H1 (cell line): ENCODE measurements around the gene GRM7. TPM values are rescaled to one million over a fixed set of nuclear protein-coding genes. Genes with fewer than 3 reads are reported as not detected.

Experiments
- CTCF ChIA-PET: fragments of 300-600 bp; sonication (Branson Sonifier 250); formaldehyde crosslinking; loops from one replicate; lab custom pipeline; 2021; ENCODE audit not compliant: partially characterized antibody; lab: Charles Lee
- POLR2A ChIA-PET: fragments of 300-600 bp; sonication (Branson Sonifier 250); formaldehyde crosslinking; loops from one replicate; lab custom pipeline; 2021; ENCODE audit warnings: inconsistent platforms; ENCODE audit not compliant: partially characterized antibody; lab: Charles Lee
- DNase-seq, 2 experiments: peaks; one replicate each; pipeline versions ENCODE4 v3.0.0 to v3.0.0-alpha.2; 2010 to 2022; ENCODE audit warnings: low spot score in 2 of 2, low read depth in 1 of 2, mixed read lengths in 1 of 2
- FAIRE-seq: peaks from 2 replicates; lab custom pipeline; 2011; peaks lifted over from hg19 to GRCh38; lab: Jason Lieb, UNC
- H2AFZ ChIP-seq: 2 replicates; pipeline ENCODE4 v1.8.1; 2012; ENCODE audit warnings: low read length, inconsistent platforms
- H2AK5ac ChIP-seq: 2 replicates; pipeline ENCODE4 v1.6.1; 2013; ENCODE audit warnings: low read depth, low read length
- H2BK120ac ChIP-seq: replicated peaks from 2 replicates; pipeline ENCODE3; 2013; ENCODE audit warnings: low read depth, low read length, inconsistent platforms
- H2BK12ac ChIP-seq: 2 replicates; pipeline ENCODE4 v1.6.1; 2013; ENCODE audit warnings: low read depth, low read length
- H2BK15ac ChIP-seq: 2 replicates; pipeline ENCODE4 v1.6.1; 2013; ENCODE audit warnings: low read length
- H2BK20ac ChIP-seq: 2 replicates; pipeline ENCODE4 v1.6.1; 2013; ENCODE audit warnings: low read length
- H2BK5ac ChIP-seq: 2 replicates; pipeline ENCODE4 v1.6.1; 2013; ENCODE audit warnings: low read depth, low read length
- H3K14ac ChIP-seq: 2 replicates; pipeline ENCODE4 v1.6.1; 2013; ENCODE audit warnings: inconsistent platforms; ENCODE audit not compliant: insufficient read length
- H3K18ac ChIP-seq: 2 replicates; pipeline ENCODE4 v1.6.1; 2013; ENCODE audit warnings: low read length; ENCODE audit errors: extremely low read depth
- H3K23ac ChIP-seq: 2 replicates; pipeline ENCODE4 v1.6.1; 2013; ENCODE audit warnings: inconsistent platforms; ENCODE audit not compliant: insufficient read length
- H3K23me2 ChIP-seq: 2 replicates; pipeline ENCODE4 v1.6.1; 2013; ENCODE audit warnings: low read depth, low read length
- H3K27ac ChIP-seq: 2 replicates; pipeline ENCODE4 v1.6.1; 2011; ENCODE audit warnings: low read depth, low read length, inconsistent platforms
- H3K27me3 ChIP-seq, 4 experiments: replicated peaks in 1 of 4; 1 replicate in 1 of 4; 2 replicates in 3 of 4; pipeline versions ENCODE4 v1.6.1 to v1.8.1; 2011 to 2013; ENCODE audit warnings: low read length in 3 of 4, mild to moderate bottlenecking in 3 of 4, inconsistent platforms in 2 of 4, mixed read lengths in 2 of 4, moderate library complexity in 1 of 4; ENCODE audit not compliant: control insufficient read depth in 3 of 4, insufficient read depth in 3 of 4; ENCODE audit errors: extremely low read depth in 1 of 4
- H3K36me3 ChIP-seq, 4 experiments: 2 replicates each; pipeline versions ENCODE4 v1.6.1 to v1.8.1; 2011 to 2013; ENCODE audit warnings: mild to moderate bottlenecking in 4 of 4, low read length in 3 of 4, moderate library complexity in 2 of 4, control low read depth in 1 of 4, inconsistent platforms in 1 of 4; ENCODE audit not compliant: insufficient read depth in 4 of 4, control insufficient read depth in 2 of 4
- H3K4ac ChIP-seq: replicated peaks from 2 replicates; pipeline ENCODE3; 2013; ENCODE audit warnings: low read length, low read depth, mixed read lengths, inconsistent platforms; ENCODE audit not compliant: insufficient read length
- H3K4me1 ChIP-seq, 4 experiments: replicated peaks in 1 of 4; 1 replicate in 1 of 4; 2 replicates in 3 of 4; pipeline versions ENCODE4 v1.6.1 to v1.8.1; 2011 to 2013; ENCODE audit warnings: low read length in 3 of 4, inconsistent platforms in 2 of 4, mixed read lengths in 1 of 4; ENCODE audit not compliant: insufficient read depth in 4 of 4, control insufficient read depth in 3 of 4
- H3K4me2 ChIP-seq, 2 experiments: 2 replicates each; pipeline versions ENCODE4 v1.6.1 to v1.8.1; 2011 to 2013; ENCODE audit warnings: low read depth in 2 of 2, low read length in 2 of 2, control low read depth in 1 of 2, inconsistent platforms in 1 of 2, mild to moderate bottlenecking in 1 of 2; ENCODE audit not compliant: insufficient read depth in 1 of 2
- H3K4me3 ChIP-seq, 4 experiments: fragments of 200-600, 300-600 bp in 1 of 4; sonication (generic), shearing (Covaris generic), sonication (Bioruptor Twin) in 1 of 4; 2 replicates each; pipeline versions ENCODE4 v1.5.1 to v1.8.1; 2011 to 2016; ENCODE audit warnings: low read length in 4 of 4, low read depth in 3 of 4, control low read depth in 2 of 4, inconsistent platforms in 2 of 4, mild to moderate bottlenecking in 2 of 4, mixed read lengths in 1 of 4, moderate library complexity in 1 of 4; ENCODE audit not compliant: insufficient read depth in 2 of 4; ENCODE audit errors: extremely low read depth in 1 of 4
- H3K56ac ChIP-seq: replicated peaks from 2 replicates; pipeline ENCODE3; 2013; ENCODE audit warnings: low read depth, mild to moderate bottlenecking, mixed read lengths, low read length, inconsistent platforms; ENCODE audit not compliant: insufficient read length
- H3K79me1 ChIP-seq: 2 replicates; pipeline ENCODE4 v1.6.1; 2013; ENCODE audit warnings: low read depth, low read length, control low read depth
- H3K79me2 ChIP-seq, 2 experiments: 2 replicates each; pipeline versions ENCODE4 v1.6.1 to v1.8.1; 2012 to 2013; ENCODE audit warnings: low read length in 2 of 2, mild to moderate bottlenecking in 2 of 2, inconsistent platforms in 1 of 2; ENCODE audit not compliant: insufficient read depth in 2 of 2, control insufficient read depth in 1 of 2
- H3K9ac ChIP-seq, 4 experiments: replicated peaks in 1 of 4; 1 replicate in 1 of 4; 2 replicates in 3 of 4; pipeline versions ENCODE4 v1.6.1 to v1.8.1; 2011 to 2013; ENCODE audit warnings: low read depth in 3 of 4, low read length in 3 of 4, control low read depth in 2 of 4, mild to moderate bottlenecking in 2 of 4, moderate library complexity in 2 of 4, inconsistent platforms in 1 of 4; ENCODE audit errors: extremely low read depth in 1 of 4
- H3K9me3 ChIP-seq, 2 experiments: 2 replicates each; pipeline versions ENCODE4 v1.6.1 to v1.8.1; 2012 to 2013; ENCODE audit warnings: mild to moderate bottlenecking in 2 of 2, moderate library complexity in 2 of 2, control low read depth in 1 of 2, inconsistent platforms in 1 of 2, low read depth in 1 of 2, low read length in 1 of 2, mixed read lengths in 1 of 2; ENCODE audit not compliant: insufficient read depth in 2 of 2
- H4K20me1 ChIP-seq, 2 experiments: replicated peaks in 1 of 2; 2 replicates each; pipeline versions ENCODE3 to v1.8.1; 2011 to 2013; ENCODE audit warnings: inconsistent platforms in 2 of 2, low read length in 2 of 2, mild to moderate bottlenecking in 1 of 2; ENCODE audit not compliant: insufficient read depth in 2 of 2, control insufficient read depth in 1 of 2
- H4K5ac ChIP-seq: 2 replicates; pipeline ENCODE4 v1.6.1; 2013; ENCODE audit warnings: low read length, low read depth, mixed read lengths, inconsistent platforms; ENCODE audit not compliant: insufficient read length
- H4K8ac ChIP-seq: 2 replicates; pipeline ENCODE4 v1.8.0; 2013; ENCODE audit warnings: mild to moderate bottlenecking, moderate library complexity, low read length, inconsistent platforms; ENCODE audit not compliant: insufficient read depth; ENCODE audit errors: extremely low read depth
- H4K91ac ChIP-seq: replicated peaks from 2 replicates; pipeline ENCODE3; 2013; ENCODE audit warnings: low read length, mixed read lengths, inconsistent platforms; ENCODE audit not compliant: insufficient read length
- ASH2L ChIP-seq: fragments of 200-600, 300-600 bp; sonication (generic); IDR thresholded peaks from one replicate; pipeline ENCODE4 v1.7.1; 2017; ENCODE audit warnings: low read length
- CBX8 ChIP-seq: fragments of 300-800, 300-1000 bp; sonication (generic); IDR thresholded peaks from 2 replicates; pipeline ENCODE4 v1.7.1; 2016; ENCODE audit warnings: low read depth, low read length, borderline replicate concordance
- CEBPB ChIP-seq: IDR thresholded peaks from 2 replicates; pipeline ENCODE4 v1.6.1; 2012; ENCODE audit warnings: low read depth, low read length
- CHD1 ChIP-seq: IDR thresholded peaks from 2 replicates; pipeline ENCODE4 v1.6.1; 2012; ENCODE audit warnings: low read depth, low read length, improper control_type of control experiment
- E2F6 ChIP-seq: IDR thresholded peaks from 2 replicates; pipeline ENCODE4 v1.6.1; 2012; ENCODE audit warnings: inconsistent platforms
- EGR1 ChIP-seq: IDR thresholded peaks from 2 replicates; pipeline ENCODE4 v1.6.1; 2011; ENCODE audit warnings: low read depth, low read length, borderline replicate concordance
- EZH2 ChIP-seq: fragments of 200-600 bp; sonication (generic); IDR thresholded peaks from 2 replicates; pipeline ENCODE4 v1.7.1; 2012; ENCODE audit warnings: low read depth, mild to moderate bottlenecking, moderate library complexity, low read length, inconsistent platforms; ENCODE audit not compliant: severe bottlenecking
- GABPA ChIP-seq: IDR thresholded peaks from 2 replicates; pipeline ENCODE4 v1.6.1; 2011; ENCODE audit warnings: mild to moderate bottlenecking, low read length, moderate library complexity, borderline replicate concordance; ENCODE audit not compliant: insufficient read depth
- KDM1A ChIP-seq: fragments of 200-600, 300-600 bp; sonication (generic); IDR thresholded peaks from 2 replicates; pipeline ENCODE4 v1.7.1; 2016; ENCODE audit warnings: mild to moderate bottlenecking, low read length, borderline replicate concordance
- NANOG ChIP-seq: IDR thresholded peaks from 2 replicates; pipeline ENCODE4 v1.6.1; 2011; ENCODE audit warnings: low read length, low read depth, mild to moderate bottlenecking, inconsistent platforms; ENCODE audit not compliant: insufficient read depth, poor library complexity, severe bottlenecking
- POU5F1 ChIP-seq: IDR thresholded peaks from 2 replicates; pipeline ENCODE4 v1.6.1; 2011; ENCODE audit warnings: low read depth, mild to moderate bottlenecking, low read length, moderate library complexity
- TBP ChIP-seq: IDR thresholded peaks from 2 replicates; pipeline ENCODE4 v1.6.1; 2011; ENCODE audit warnings: low read depth, low read length, improper control_type of control experiment
- YY1 ChIP-seq: IDR thresholded peaks from 2 replicates; pipeline ENCODE4 v1.6.1; 2011; ENCODE audit warnings: low read depth, mild to moderate bottlenecking, low read length
- ZNF274 ChIP-seq: IDR thresholded peaks from 2 replicates; pipeline ENCODE4 v1.7.0; 2012; ENCODE audit warnings: low read length, borderline replicate concordance; ENCODE audit errors: extremely low read depth
- polyA plus RNA-seq, 7 experiments: library from polyadenylated mRNA; depleted of rRNA in 3 of 7; stranded (reverse) in 5 of 7; unstranded in 2 of 7; fragments of >200 nt in 5 of 7; fragments of 200-250 nt in 2 of 7; gene quantifications; 1 replicate in 5 of 7; 2 replicates in 1 of 7; 4 replicates in 1 of 7; pipeline versions ENCODE4 v1.2.1 to v1.2.3, GENCODE V29; 2011 to 2013; ENCODE audit warnings: missing spikeins in 2 of 7, mixed read lengths in 2 of 7
- total RNA-seq: library from RNA; stranded (reverse); fragmentation: NEBNext Ultra II Directional; extraction: Animal tissue kit (Norgen Biotek cat#: 25700); gene quantifications from 2 replicates; pipeline ENCODE4 v1.2.1, GENCODE V29; 2021

Gene GRM7
- total and polyA plus RNA-seq, 2 of the 8 experiments (the other 6 are each of a cell fraction or from before 2014, with no cell fraction given): 0.17 to 0.24 TPM

- Histone ChIP-seq H3K18ac (no peak overlapping the region), H3K27ac (no peak overlapping the region), H2BK120ac (no peak overlapping the region), H3K23me2 (no peaks in the 10 kb centered on the region), H2AFZ (no peak overlapping the region), H3K36me3 (no peaks in the 10 kb centered on the region), H2BK15ac (no peak overlapping the region), H3K79me2 (no peaks in the 10 kb centered on the region), H2BK20ac (no peak overlapping the region), H4K5ac (no peak overlapping the region), H3K4me2 (no peak overlapping the region), H2BK12ac (no peak overlapping the region), H3K4me1 (no peaks in the 10 kb centered on the region), H4K20me1 (no peaks in the 10 kb centered on the region), H3K9me3 (no peaks in the 10 kb centered on the region), H3K4ac (no peak overlapping the region), H2AK5ac (no peak overlapping the region), H3K56ac (no peak overlapping the region), H3K27me3 (no peaks in the 10 kb centered on the region), H4K91ac (no peak overlapping the region), H3K23ac (no peak overlapping the region), H3K14ac (no peak overlapping the region), H3K4me3 (no peak overlapping the region), H3K9ac (no peak overlapping the region), H4K8ac (no peak overlapping the region), H3K79me1 (no peaks in the 10 kb centered on the region), H2BK5ac (no peak overlapping the region)
- ChIA-PET POLR2A (no interaction called here), CTCF (no interaction called here)
- DNase-seq: no peak
- FAIRE-seq: no peak
- no peak for TF ChIP-seq YY1
- TF ChIP-seq EZH2: no peak
- TF ChIP-seq POU5F1: no peak
- no peak for TF ChIP-seq ASH2L
- TF ChIP-seq CHD1: no peak
- no peak for TF ChIP-seq EGR1
- no peak for TF ChIP-seq NANOG
- no peak for TF ChIP-seq E2F6
- TF ChIP-seq TBP: no peak
- TF ChIP-seq KDM1A: no peak
- no peak for TF ChIP-seq ZNF274
- no peak for TF ChIP-seq CEBPB
- no peak for TF ChIP-seq GABPA
- TF ChIP-seq CBX8: no peak
Measured at GRCh38 chr3:6878731-6879130, 17.8 kb downstream of the GRM7 start.
